Activated CD4-positive, CD25-positive, alpha-beta regulatory T cell (primary cell): ENCODE results near the gene ZCCHC10.
"Not testable (repeated sequence)": the region's sequence is repeated elsewhere in the genome, so short reads cannot be mapped to it uniquely, and the experiment has no call there.

ENCODE experiments used
- DNase-seq, 4 experiments: peaks; one replicate each; lab custom pipeline; 2025; lab: John Stamatoyannopoulos, UW

The ZCCHC10 gene

DNA sequence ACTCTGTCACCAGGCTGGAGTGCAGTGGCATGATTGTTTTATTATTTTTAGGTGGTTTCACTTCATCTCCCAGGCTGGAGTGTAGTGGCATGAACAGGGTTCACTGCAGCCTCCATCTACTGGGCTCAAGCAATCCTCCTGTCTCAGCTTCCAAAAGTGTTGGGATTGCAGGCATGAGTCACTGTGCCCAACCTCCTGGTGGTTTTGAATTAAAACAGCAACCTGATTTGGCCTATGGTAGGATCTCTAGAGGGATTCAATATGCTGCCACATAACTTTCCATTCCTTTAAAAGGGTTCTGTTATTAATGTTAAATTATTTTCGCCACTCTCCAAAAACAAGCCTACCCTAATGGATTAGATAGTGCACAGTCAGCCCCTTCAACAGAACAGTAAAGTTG, 15.6 kb upstream of the ZCCHC10 start:
- DNase-seq, result no peak

GRCh38 chr5:133041157-133041784, 14.9 kb upstream of the ZCCHC10 start:
- DNase-seq, result no peak

- not testable (repeated sequence) for DNase-seq
Measured at GRCh38 chr5:133036677-133037076, 10.3 kb upstream of the ZCCHC10 start.

DNA sequence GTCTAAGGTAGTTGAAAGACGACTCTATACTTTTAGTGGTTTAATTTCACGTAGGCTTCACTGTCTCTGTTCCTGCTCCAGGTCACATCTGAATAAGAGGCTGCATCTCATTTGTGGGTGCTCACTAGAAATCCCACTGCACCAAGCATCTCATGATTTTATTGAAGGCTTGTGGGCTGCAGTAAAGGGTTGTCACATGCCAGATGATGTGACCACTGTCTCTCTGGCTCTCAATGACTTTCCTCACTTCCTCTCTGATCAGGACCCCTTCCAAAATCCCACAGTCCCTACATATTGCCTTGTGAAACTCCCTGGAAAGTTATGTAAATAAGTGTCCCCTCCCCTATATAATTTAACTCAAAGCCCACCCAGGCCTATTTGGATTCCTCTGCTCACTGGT, 8.9 kb upstream of the ZCCHC10 start:
- no peak for DNase-seq

- no peak for DNase-seq
Measured at GRCh38 chr5:133034064-133034463, 7.7 kb upstream of the ZCCHC10 start.

DNA sequence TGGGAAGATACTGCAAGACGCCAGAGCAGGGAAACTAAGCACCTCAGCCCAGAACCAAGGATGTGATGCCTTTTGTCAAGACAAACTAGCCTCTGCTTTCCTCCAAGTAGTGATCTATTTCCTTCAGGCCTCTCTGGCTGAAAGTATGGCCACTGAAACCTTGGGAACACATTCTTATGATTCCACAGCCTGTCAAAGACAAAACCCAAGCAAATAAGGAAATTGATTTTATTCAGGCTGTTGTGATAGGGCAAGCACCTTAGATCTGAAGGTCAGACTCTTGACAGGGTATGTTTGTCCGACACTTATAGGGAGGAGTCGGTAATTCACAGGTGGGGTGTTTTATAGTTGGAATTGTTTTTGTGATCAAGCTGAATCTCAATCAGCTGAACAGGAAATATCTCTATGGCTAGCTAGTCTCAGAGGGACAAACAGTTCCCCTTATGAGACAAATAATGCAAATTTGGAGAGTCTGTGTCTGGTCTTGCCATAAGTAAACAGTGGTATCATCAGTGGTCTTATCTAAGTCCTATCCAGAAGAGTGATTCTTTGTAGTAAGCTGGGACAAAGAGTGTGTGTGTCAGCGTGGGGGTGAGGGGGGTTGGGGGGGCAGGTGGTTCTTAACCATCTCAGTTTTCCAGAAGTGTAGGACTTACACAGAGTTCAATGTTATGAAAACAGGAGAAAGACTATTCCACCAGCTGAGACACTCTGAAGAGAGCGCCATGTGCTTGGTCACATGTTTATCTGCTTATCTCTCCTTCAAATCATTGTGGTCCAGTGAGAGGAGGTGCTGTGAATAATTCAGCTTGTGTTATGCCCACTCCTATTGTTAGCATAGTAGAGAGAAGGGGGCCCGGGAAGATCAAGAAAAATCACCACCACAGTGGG, 6.7 kb upstream of the ZCCHC10 start:
- DNase-seq, result no peak

- DNase-seq, result no peak
Measured at GRCh38 chr5:133030343-133031005, 4.1 kb upstream of the ZCCHC10 start.

DNA sequence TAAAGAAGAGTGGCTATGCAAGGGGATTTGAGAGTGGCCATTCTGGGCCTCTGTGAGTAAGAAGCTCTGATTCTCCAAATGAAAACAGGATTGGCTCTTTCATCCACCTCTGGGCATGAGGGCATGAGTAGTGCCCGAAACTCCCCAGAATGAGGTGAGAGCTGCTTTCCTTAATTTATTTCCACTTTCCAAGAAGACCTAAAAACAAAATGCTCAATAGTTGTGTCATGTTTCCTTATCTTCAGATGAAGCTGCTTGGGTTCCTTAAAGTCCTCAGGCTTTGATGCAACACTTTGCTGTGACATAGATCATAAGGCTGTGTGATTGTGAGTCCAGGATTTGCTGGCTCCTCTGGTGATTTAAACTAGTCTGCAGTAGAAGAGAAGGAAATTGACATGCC, 3.1 kb upstream of the ZCCHC10 start:
- no peak for DNase-seq

DNA sequence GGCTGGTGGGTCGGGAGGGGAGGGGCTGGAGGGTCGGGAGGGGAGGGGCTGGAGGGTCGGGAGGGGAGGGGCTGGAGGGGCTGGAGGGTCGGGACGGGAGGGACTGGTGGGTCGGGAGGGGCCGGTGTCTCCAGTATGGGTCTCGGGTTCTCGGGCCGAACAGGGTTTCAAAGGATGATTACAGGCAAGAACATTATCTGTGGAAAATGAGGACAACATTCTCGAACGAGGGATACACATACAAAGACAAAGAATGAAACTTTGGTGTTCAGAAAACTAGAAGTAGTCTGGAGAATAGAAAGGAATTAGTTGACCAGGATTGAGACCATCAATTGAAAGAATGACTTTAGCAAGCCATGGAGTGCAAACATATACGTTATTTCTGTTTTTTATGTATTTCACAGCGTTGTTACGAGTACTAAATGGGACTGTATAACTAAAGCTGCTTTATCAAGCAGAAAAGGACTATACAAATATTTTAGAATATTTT, 360 bp upstream of the ZCCHC10 start:
- no peak for DNase-seq

DNA sequence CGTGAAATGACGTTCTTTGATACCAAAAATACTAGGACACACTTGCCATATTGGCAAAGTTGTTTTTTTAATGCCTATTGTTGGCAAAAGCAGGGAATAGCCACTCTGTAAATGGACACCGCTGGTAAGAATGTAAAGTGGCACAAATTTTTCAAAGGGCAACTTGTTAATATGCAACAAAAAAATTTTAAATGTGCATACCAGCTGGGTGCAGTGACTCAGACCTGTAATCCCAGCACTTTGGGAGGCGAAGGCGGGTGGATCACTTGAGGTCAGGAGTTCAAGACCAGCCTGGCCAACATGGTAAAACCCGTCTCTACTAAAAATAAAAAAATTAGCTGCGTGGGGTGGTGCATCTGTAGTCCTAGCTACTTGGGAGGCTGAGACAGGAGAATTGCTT, 6.9 kb downstream of the ZCCHC10 start:
- not testable (repeated sequence) for DNase-seq

DNA sequence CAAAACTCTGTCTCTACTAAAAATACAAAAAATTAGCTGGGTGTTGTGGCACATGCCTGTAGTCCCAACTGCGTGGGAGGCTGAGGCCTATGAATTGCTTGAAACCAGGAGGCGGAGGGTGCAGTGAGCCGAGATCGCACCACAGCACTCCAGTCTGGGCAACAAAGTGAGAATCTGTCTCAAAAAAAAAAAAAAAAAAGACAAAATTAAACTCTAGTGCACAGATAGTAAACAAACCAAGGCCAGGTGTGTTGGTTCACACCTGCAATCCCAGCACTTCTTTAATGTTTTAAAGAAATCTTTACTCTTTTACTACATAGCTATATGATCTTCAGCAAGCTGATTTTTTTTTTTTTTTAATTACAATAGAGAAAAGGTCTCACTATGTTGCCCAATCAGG, 8.4 kb downstream of the ZCCHC10 start:
- no peak for DNase-seq

- no peak for DNase-seq
Measured at GRCh38 chr5:133015466-133015865, 10.9 kb downstream of the ZCCHC10 start.

- not testable (repeated sequence) for DNase-seq
Measured at GRCh38 chr5:133008455-133008854, 17.9 kb downstream of the ZCCHC10 start.

DNA sequence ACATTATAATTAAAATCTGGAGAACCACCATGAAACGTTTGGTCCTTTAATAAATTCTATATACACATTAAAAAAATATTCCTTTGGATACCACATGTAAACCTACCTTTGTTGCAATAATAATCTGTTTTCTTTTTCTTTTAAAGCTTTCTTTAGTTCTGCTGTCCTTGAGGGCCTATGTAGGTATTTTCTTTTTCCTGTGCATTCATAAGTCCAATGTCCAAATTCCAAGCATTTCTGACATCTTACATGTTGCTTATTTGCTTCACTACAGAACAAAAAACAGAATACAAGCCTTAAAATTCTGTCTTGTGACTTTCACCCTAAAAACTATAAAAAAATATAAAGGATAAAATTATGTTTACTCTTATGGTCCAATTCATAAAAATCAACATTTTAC, 19.7 kb downstream of the ZCCHC10 start:
- DNase-seq, result no peak

- DNase-seq, result no peak
Measured at GRCh38 chr5:132999246-132999645, 27.1 kb downstream of the ZCCHC10 start.

DNA sequence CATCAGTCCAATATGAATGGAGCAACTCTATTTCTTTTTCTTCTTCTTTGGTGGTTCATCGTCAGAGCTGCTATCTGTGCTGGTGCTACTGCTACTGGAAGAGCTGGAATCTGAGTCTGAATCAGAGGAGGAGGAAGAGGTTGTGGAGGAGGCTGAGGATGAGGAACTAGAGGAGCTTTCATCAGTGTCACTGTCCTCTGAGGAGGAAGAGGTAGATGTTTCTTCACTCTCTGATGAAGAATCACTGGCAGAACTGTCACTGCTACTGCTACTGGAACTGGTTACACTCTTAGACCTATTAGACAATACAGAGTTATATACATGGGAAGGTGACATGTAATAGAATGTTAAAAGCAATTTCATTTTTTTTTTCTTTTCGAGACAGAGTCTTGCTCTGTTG, 27.8 kb downstream of the ZCCHC10 start:
- no peak for DNase-seq

DNA sequence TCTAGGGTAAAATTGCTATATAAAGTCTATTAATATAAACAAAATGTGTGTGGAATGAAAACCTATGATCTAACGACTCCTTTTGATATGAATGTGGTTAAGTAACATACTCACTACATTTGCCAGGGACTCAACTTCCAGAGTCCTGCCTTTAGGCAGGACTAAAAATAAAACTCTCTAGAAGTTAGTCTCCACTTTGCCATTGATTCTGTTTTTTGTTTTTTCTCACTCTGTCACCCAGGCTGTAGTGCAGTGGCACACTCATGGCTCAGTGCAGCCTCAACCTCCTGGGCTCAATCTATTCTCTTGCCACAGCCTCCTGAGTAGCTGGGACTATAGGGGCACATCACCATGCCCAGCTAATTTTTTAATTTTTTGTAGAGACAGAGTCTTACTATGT, 30.0 kb downstream of the ZCCHC10 start:
- DNase-seq, result no peak

DNA sequence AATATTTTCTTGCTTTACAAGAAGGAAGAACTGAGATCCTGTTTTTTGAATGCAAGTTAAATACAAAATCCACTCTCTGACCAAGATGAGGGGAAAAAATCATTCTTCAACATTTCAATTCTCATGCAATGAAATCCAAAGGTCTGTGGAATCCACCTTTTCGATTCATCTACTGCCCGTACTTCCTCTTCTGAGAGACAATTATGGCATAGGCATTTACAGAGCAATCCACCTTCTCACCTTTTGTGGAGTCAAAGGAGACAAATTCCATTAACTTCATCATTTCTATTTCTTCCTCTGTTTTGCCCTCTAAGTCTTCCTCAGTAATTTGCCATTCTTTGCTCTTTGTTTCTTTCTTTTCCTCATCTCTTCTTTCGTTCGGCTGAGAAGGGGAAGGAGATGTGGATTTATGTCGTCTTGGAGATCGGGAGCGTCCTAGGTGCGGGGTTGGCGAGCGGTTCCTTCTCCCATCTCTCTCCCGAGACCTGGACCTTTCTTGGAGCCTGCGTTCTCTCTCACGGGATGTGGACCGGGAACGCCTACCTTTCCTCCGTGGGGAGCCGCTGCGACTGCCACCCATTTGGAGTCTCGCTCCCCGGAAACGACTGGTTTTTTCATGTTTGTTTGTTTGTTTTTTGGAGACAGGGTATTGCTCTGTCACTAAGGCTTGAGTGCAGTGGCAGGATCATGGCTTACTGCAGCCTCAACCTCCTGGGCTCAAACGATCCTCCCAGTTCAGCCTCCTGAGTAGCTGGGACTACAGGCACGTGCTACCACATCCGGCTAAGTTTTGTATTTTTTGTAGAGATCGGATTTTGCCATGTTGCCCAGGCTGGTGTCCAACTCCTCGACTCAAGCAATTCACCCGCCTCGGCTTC, 38.6 kb downstream of the ZCCHC10 start:
- no peak for DNase-seq

DNA sequence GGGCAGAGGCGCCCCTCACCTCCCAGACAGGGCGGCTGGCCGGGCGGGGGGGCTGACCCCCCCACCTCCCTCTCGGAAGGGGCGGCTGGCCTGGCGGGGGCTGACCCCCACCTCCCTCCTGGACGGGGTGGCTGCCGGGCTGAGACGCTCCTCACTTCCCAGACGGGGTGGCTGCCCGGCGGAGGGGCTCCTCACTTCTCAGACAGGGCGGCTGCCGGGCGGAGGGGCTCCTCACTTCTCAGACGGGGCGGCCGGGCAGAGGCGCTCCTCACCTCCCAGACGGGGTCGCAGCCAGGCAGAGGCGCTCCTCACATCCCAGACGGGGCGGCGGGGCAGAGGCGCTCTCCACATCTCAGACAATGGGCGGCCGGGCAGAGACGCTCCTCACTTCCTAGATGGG, 43.4 kb downstream of the ZCCHC10 start:
- not testable (repeated sequence) for DNase-seq

DNA sequence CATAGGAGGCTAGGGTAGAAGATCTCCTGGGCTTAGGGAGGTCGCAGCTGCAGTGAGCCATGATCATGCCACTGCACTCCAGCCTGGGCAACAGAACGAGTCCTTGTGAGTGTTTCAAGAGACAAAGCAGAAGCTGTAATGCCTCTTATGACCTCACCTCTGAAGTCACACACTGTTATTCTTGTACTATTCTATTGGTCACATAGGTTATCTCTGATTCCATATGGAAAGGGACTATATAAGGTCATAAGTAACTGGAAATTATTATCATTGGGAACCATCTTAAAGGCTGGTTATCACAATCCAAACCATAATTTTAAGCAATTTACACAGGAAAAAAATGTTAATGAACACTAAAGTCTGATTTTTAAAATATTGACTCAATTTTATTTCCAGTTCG, 45.1 kb downstream of the ZCCHC10 start:
- DNase-seq, result no peak

GRCh38 chr5:132979976-132980375, 46.4 kb downstream of the ZCCHC10 start:
- no peak for DNase-seq
